ENCODE measurements around the gene ALDH3B1. TPM values are rescaled to one million over a fixed set of nuclear protein-coding genes. Genes with fewer than 3 reads are reported as not detected.

Gene ALDH3B1
- total and polyA plus RNA-seq, 2 of the 4 experiments (the other 2 are of a cell fraction), result 11.8 to 22.8 TPM

DNA sequence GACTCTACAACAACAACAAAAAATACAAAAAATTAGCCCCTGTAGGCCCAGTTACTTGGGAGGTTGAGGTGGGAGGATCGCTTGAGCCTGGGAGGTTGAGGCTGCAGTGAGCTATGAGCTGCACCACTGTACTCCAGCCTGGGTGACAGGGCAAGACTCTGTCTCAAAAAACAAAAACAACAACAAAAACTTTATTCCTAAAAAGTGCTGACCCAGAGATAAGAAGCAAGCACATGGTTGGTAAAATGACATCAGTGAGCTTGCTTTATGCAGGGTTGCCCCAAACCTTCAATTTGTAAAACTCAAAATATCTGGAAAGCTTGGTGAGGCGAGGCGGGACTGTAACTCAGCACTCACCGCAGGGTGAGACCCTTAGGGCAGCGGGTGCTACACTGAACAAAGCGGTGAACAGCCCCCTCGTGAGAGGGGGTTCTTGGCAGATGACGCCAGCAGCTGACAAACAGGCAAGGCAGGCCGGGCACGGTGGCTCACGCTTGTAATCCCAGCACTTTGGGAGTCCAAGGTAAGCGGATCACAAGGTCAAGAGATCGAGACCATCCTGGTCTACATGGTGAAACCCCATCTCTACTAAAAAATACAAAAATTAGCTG is 25.2 kb downstream of the ALDH3B1 start:
- ATAC-seq (ENCODE audit: low read depth) (no peak), DNase-seq (no peak)
- intact Hi-C loops (cut with micrococcal nuclease), result no loop called here
- no peak overlapping the region for H3K23ac ChIP-seq (ENCODE audit: low read depth, low read length)
- no peak overlapping the region for H2BK5ac ChIP-seq (ENCODE audit: low read depth, low read length, poor library complexity, severe bottlenecking)
- H3K4me2 ChIP-seq (ENCODE audit: low read depth, low read length), result no peak overlapping the region
- no peak overlapping the region for H2BK120ac ChIP-seq (ENCODE audit: low read depth, low read length)
- dilution Hi-C loops (cut with HindIII; ENCODE audit: low sequenced_read_pairs, unreplicated experiment), result no loop called here
- no peak overlapping the region for H2AFZ ChIP-seq (replicated peaks; ENCODE audit: low read length, poor library complexity)
- H3K27ac ChIP-seq (ENCODE audit: insufficient read depth, low read length), result no peak overlapping the region
- ChIA-PET CTCF (no interaction called here), POLR2A (ENCODE audit: unreplicated experiment) (no interaction called here)
- no peak overlapping the region for H4K5ac ChIP-seq (ENCODE audit: low read depth, low read length)
- no peak overlapping the region for H3K14ac ChIP-seq (replicated peaks; ENCODE audit: low read depth, low read length)
- no peak overlapping the region for H4K8ac ChIP-seq (ENCODE audit: low read depth in 2 of 2, low read length in 2 of 2)
- no peak for TF ChIP-seq SMC3 (IDR thresholded peaks at IDR 0.05; ENCODE audit: low read depth, low read length)
- TF ChIP-seq, protein P1, sequence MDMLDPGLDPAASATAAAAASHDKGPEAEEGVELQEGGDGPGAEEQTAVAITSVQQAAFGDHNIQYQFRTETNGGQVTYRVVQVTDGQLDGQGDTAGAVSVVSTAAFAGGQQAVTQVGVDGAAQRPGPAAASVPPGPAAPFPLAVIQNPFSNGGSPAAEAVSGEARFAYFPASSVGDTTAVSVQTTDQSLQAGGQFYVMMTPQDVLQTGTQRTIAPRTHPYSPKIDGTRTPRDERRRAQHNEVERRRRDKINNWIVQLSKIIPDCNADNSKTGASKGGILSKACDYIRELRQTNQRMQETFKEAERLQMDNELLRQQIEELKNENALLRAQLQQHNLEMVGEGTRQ (IDR thresholded peaks at IDR 0.05; ENCODE audit: low read depth, low read length), result no peak
- TF ChIP-seq RFX5 (IDR thresholded peaks at IDR 0.05; ENCODE audit: low read depth, low read length), result no peak
- TF ChIP-seq MXI1 (IDR thresholded peaks at IDR 0.05; ENCODE audit: borderline replicate concordance, low read depth, low read length), result no peak
- TF ChIP-seq CEBPB (IDR thresholded peaks at IDR 0.05; ENCODE audit: low read depth, low read length), result no peak
- no peak for TF ChIP-seq RCOR1 (IDR thresholded peaks at IDR 0.05; ENCODE audit: insufficient replicate concordance, low read length)
- TF ChIP-seq, protein P2, sequence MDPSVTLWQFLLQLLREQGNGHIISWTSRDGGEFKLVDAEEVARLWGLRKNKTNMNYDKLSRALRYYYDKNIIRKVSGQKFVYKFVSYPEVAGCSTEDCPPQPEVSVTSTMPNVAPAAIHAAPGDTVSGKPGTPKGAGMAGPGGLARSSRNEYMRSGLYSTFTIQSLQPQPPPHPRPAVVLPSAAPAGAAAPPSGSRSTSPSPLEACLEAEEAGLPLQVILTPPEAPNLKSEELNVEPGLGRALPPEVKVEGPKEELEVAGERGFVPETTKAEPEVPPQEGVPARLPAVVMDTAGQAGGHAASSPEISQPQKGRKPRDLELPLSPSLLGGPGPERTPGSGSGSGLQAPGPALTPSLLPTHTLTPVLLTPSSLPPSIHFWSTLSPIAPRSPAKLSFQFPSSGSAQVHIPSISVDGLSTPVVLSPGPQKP (IDR thresholded peaks at IDR 0.05; ENCODE audit: borderline replicate concordance, low read depth, low read length), result no peak
- no peak for TF ChIP-seq FOS (IDR thresholded peaks at IDR 0.05; ENCODE audit: low read depth, low read length)
- TF ChIP-seq, protein P3, sequence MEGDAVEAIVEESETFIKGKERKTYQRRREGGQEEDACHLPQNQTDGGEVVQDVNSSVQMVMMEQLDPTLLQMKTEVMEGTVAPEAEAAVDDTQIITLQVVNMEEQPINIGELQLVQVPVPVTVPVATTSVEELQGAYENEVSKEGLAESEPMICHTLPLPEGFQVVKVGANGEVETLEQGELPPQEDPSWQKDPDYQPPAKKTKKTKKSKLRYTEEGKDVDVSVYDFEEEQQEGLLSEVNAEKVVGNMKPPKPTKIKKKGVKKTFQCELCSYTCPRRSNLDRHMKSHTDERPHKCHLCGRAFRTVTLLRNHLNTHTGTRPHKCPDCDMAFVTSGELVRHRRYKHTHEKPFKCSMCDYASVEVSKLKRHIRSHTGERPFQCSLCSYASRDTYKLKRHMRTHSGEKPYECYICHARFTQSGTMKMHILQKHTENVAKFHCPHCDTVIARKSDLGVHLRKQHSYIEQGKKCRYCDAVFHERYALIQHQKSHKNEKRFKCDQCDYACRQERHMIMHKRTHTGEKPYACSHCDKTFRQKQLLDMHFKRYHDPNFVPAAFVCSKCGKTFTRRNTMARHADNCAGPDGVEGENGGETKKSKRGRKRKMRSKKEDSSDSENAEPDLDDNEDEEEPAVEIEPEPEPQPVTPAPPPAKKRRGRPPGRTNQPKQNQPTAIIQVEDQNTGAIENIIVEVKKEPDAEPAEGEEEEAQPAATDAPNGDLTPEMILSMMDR (conservative IDR thresholded peaks at IDR 0.05; ENCODE audit: low read depth, low read length), result no peak
- no peak for TF ChIP-seq POLR2A (IDR thresholded peaks at IDR 0.05; ENCODE audit: low read depth, low read length)
- no peak for TF ChIP-seq MAFK (IDR thresholded peaks at IDR 0.05; ENCODE audit: low read depth, low read length)
- no peak for TF ChIP-seq MAZ (IDR thresholded peaks at IDR 0.05; ENCODE audit: borderline replicate concordance, low read depth, low read length)
- no peak for TF ChIP-seq RAD21 (IDR thresholded peaks at IDR 0.05; ENCODE audit: low read length)
- TF ChIP-seq NFE2L2 (IDR thresholded peaks at IDR 0.05; ENCODE audit: low read depth, low read length), result no peak
- no peak for TF ChIP-seq CHD1 (IDR thresholded peaks at IDR 0.05; ENCODE audit: low read depth, low read length)
- no peak for TF ChIP-seq BHLHE40 (IDR thresholded peaks at IDR 0.05; ENCODE audit: low read depth, low read length)
- in situ Hi-C loops (cut with MboI; ENCODE audit: low sequenced_read_pairs), result no loop called here
- 87% methylated on average over 4 of the region's 13 CpGs; no CpG with 5 or more reads in 1 of the 2 experiments for WGBS, 2 experiments (ENCODE audit: extremely low coverage in 2 of 2, insufficient read length in 1 of 2)
- H3K27me3 ChIP-seq (ENCODE audit: control insufficient read depth, insufficient read depth, low read length), result no peaks in the 10 kb centered on the region
- H2BK20ac ChIP-seq (ENCODE audit: low read depth, low read length), result no peak overlapping the region
- no peak overlapping the region for H3K18ac ChIP-seq (ENCODE audit: low read depth, low read length)
- H3K4me3 ChIP-seq (ENCODE audit: insufficient read depth, low read depth, low read length), result no peak overlapping the region
- H3K4ac ChIP-seq (ENCODE audit: low read depth, low read length), result no peak overlapping the region
- no TSS peak for BruUV-seq (replicated peaks)
- H4K91ac ChIP-seq (ENCODE audit: insufficient read depth, low read depth, low read length), result no peak overlapping the region
- H3K79me1 ChIP-seq (ENCODE audit: low read depth in 1 of 2, low read length in 2 of 2), result peaks cover 25 to 56% of the 10 kb centered on the region in 2 experiments
- H4K20me1 ChIP-seq (ENCODE audit: insufficient read depth, low read length), result no peaks in the 10 kb centered on the region
- H3K36me3 ChIP-seq (ENCODE audit: control insufficient read depth, insufficient read depth, low read length), result peaks cover 11% of the 10 kb centered on the region; the same call in 1 of the 2 replicates
- no peak overlapping the region for H2AK5ac ChIP-seq (ENCODE audit: low read depth, low read length)
- H3K56ac ChIP-seq (ENCODE audit: extremely low read depth, insufficient read depth, low read length), result no peak overlapping the region
- no peak overlapping the region for H2BK15ac ChIP-seq (ENCODE audit: low read depth, low read length)
- H3K4me1 ChIP-seq (ENCODE audit: control insufficient read depth, insufficient read depth, low read length), result peaks cover 21% of the 10 kb centered on the region
- H3K9ac ChIP-seq (ENCODE audit: low read depth, low read length), result no peak overlapping the region
- H3K9me3 ChIP-seq (ENCODE audit: control insufficient read depth, insufficient read depth, low read length), result no peaks in the 10 kb centered on the region
- no peaks in the 10 kb centered on the region for H3K9me1 ChIP-seq (ENCODE audit: insufficient read depth, low read length)
- no peak overlapping the region for H2AK9ac ChIP-seq (replicated peaks; ENCODE audit: low read depth, low read length, poor library complexity)

Measured in IMR-90 (cell line).